WERI-Rb-1 (cell line): ENCODE measurements around the gene USP15.

ENCODE experiments used
- DNase-seq: peaks from one replicate; pipeline ENCODE4 v3.0.0-alpha.2; 2020
- H3K27ac ChIP-seq: fragments of 250-450 bp; sonication (Bioruptor Pico); 2 replicates; pipeline ENCODE4 v1.5.1; 2020; ENCODE audit warnings: mild to moderate bottlenecking, moderate library complexity
- H3K27me3 ChIP-seq: fragments of 250-450 bp; sonication (Bioruptor Pico); 2 replicates; pipeline ENCODE4 v1.5.1; 2021; ENCODE audit warnings: mild to moderate bottlenecking, low read depth, moderate library complexity; ENCODE audit not compliant: insufficient read depth, severe bottlenecking
- H3K36me3 ChIP-seq: fragments of 250-450 bp; sonication (Bioruptor Pico); 2 replicates; pipeline ENCODE4 v1.5.1; 2020; ENCODE audit warnings: mild to moderate bottlenecking, moderate library complexity
- H3K4me3 ChIP-seq: 2 replicates; pipeline ENCODE4 v1.5.1; 2011; ENCODE audit warnings: low read depth, mild to moderate bottlenecking, control low read depth, low read length
- H3K9me3 ChIP-seq: fragments of 250-450 bp; sonication (Bioruptor Pico); 2 replicates; pipeline ENCODE4 v1.5.1; 2021; ENCODE audit warnings: mild to moderate bottlenecking, moderate library complexity; ENCODE audit not compliant: severe bottlenecking
- CTCF ChIP-seq: IDR thresholded peaks from 2 replicates; pipeline ENCODE4 v1.5.1; 2011; ENCODE audit warnings: low read depth, mild to moderate bottlenecking, control low read depth, inconsistent platforms, low read length

Gene USP15

GRCh38 chr12:62272936-62273552 is 12.8 kb downstream of the USP15 start:
- H3K4me3 ChIP-seq = no peak overlapping the region
- H3K27ac ChIP-seq = no peak overlapping the region
- no peaks in the 10 kb centered on the region for H3K27me3 ChIP-seq
- no peaks in the 10 kb centered on the region for H3K36me3 ChIP-seq
- TF ChIP-seq CTCF = no peak
- no peak for DNase-seq
- no peaks in the 10 kb centered on the region for H3K9me3 ChIP-seq

- H3K27me3 ChIP-seq = no peaks in the 10 kb centered on the region
- no peaks in the 10 kb centered on the region for H3K9me3 ChIP-seq
- H3K36me3 ChIP-seq = no peaks in the 10 kb centered on the region
- no peak overlapping the region for H3K4me3 ChIP-seq
- TF ChIP-seq CTCF = no peak
- no peak for DNase-seq
- no peak overlapping the region for H3K27ac ChIP-seq
Observed at GRCh38 chr12:62273724-62274380, 13.6 kb downstream of the USP15 start.

- H3K36me3 ChIP-seq = no peaks in the 10 kb centered on the region
- DNase-seq = no peak
- no peaks in the 10 kb centered on the region for H3K9me3 ChIP-seq
- TF ChIP-seq CTCF = no peak
- no peak overlapping the region for H3K27ac ChIP-seq
- no peak overlapping the region for H3K4me3 ChIP-seq
- H3K27me3 ChIP-seq = no peaks in the 10 kb centered on the region
Observed at GRCh38 chr12:62278022-62278421, 17.8 kb downstream of the USP15 start.

- no peak overlapping the region for H3K27ac ChIP-seq
- no peaks in the 10 kb centered on the region for H3K27me3 ChIP-seq
- TF ChIP-seq CTCF = no peak
- no peaks in the 10 kb centered on the region for H3K9me3 ChIP-seq
- H3K36me3 ChIP-seq = no peaks in the 10 kb centered on the region
- no peak overlapping the region for H3K4me3 ChIP-seq
- no peak for DNase-seq
Observed at GRCh38 chr12:62279058-62279457, 18.9 kb downstream of the USP15 start.

GRCh38 chr12:62279961-62280360 is 19.8 kb downstream of the USP15 start:
- Histone ChIP-seq H3K27ac (no peak overlapping the region), H3K27me3 (no peaks in the 10 kb centered on the region), H3K36me3 (no peaks in the 10 kb centered on the region), H3K9me3 (no peaks in the 10 kb centered on the region), H3K4me3 (no peak overlapping the region)
- no peak for DNase-seq
- no peak for TF ChIP-seq CTCF
